ENCODE results near the gene ERBB2. TPM values are rescaled to one million over a fixed set of nuclear protein-coding genes. Genes with fewer than 3 reads are reported as not detected.

The ERBB2 gene
- total RNA-seq, 1 donor from 2014 or later = 7.1 TPM

DNA sequence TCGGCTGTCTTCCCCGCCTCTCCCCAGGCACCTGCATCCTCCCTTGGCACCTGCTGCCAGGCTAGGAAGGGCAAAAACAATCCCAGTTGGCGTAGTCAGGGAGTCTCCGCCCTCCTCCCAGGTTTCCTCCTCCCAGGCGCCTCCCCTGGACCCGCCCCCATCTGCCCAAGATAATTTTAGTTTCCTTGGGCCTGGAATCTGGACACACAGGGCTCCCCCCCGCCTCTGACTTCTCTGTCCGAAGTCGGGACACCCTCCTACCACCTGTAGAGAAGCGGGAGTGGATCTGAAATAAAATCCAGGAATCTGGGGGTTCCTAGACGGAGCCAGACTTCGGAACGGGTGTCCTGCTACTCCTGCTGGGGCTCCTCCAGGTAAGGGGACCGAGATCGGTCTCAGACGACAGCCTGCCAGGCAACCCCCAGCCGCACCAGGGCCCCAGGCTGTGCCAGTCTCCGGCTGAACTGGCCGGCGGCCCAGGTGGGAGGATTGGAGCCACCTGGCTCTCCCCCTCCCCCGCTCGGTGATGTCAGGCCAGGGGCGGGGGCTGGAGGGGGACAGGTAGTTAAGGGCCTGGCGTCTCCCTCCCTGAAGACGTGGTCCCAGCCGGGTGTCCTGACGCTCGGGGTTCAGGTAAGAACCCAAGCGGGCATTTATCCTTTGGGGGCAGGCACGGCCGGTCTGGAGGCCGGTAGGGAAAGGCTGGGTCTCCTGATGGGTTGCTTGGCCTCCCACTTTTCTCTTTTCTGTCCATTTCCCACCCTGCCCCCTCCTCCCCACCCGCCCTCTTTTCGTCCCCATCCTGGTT, 38.1 kb downstream of the ERBB2 start, which contains the start of gene GRB7:
GRB7 (plus strand) TSS at position 179 of the 808 bp plus-strand sequence. CDS start 4,364 bp downstream, outside the sequence.
- no peak for DNase-seq

GRCh38 chr17:39738568-39738901, 38.7 kb downstream of the ERBB2 start:
- ChIA-PET CTCF (no interaction called here), POLR2A (interaction anchor here (0.6 kb wide), 1 partner anchor 211 kb away, joined by 4 read pairs; no protein-coding TSS in a partner anchor)
- intact Hi-C loops (cut with micrococcal nuclease) = loop anchor here (2.0 kb wide), 1 partner anchor 14 kb away; no protein-coding TSS in a partner anchor
- H3K9me3 Mint-ChIP-seq = no peaks in the 10 kb centered on the region
- TF ChIP-seq, protein P1, sequence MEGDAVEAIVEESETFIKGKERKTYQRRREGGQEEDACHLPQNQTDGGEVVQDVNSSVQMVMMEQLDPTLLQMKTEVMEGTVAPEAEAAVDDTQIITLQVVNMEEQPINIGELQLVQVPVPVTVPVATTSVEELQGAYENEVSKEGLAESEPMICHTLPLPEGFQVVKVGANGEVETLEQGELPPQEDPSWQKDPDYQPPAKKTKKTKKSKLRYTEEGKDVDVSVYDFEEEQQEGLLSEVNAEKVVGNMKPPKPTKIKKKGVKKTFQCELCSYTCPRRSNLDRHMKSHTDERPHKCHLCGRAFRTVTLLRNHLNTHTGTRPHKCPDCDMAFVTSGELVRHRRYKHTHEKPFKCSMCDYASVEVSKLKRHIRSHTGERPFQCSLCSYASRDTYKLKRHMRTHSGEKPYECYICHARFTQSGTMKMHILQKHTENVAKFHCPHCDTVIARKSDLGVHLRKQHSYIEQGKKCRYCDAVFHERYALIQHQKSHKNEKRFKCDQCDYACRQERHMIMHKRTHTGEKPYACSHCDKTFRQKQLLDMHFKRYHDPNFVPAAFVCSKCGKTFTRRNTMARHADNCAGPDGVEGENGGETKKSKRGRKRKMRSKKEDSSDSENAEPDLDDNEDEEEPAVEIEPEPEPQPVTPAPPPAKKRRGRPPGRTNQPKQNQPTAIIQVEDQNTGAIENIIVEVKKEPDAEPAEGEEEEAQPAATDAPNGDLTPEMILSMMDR (IDR thresholded peaks at IDR 0.05) = no peak
- no peak overlapping the region for H3K27ac Mint-ChIP-seq
- H3K27me3 Mint-ChIP-seq = peaks cover 25% of the 10 kb centered on the region
- H3K4me1 Mint-ChIP-seq = peaks cover 26% of the 10 kb centered on the region
- DNase-seq (no peak), ATAC-seq (ENCODE audit: low read depth) (peak; percentile 74)
- peak overlapping the region; percentile 81 for H3K4me3 Mint-ChIP-seq
- H3K36me3 Mint-ChIP-seq (ENCODE audit: low read depth) = no peaks in the 10 kb centered on the region

More for the DNA sequence above, 38.1 kb downstream of the ERBB2 start, which contains the start of gene GRB7:
- peak; percentile 32 for ATAC-seq (ENCODE audit: low read depth)
- H3K4me1 Mint-ChIP-seq = peaks cover 26% of the 10 kb centered on the region
- no peaks in the 10 kb centered on the region for H3K9me3 Mint-ChIP-seq
- H3K4me3 Mint-ChIP-seq = peak within 1 kb of the TSS; percentile 81
- CTCF ChIA-PET = no interaction called here
- POLR2A ChIA-PET = interaction anchor here (0.6 kb wide), 1 partner anchor 212 kb away, joined by 4 read pairs; no protein-coding TSS in a partner anchor
- H3K36me3 Mint-ChIP-seq (ENCODE audit: low read depth) = no peaks in the 10 kb centered on the region
- TF ChIP-seq, protein P1 (IDR thresholded peaks at IDR 0.05) = no peak
- intact Hi-C loops (cut with micrococcal nuclease) = loop anchor here (2.0 kb wide), 1 partner anchor 15 kb away; no protein-coding TSS in a partner anchor
- H3K27me3 Mint-ChIP-seq = peaks cover 25% of the 10 kb centered on the region
- H3K27ac Mint-ChIP-seq = no peak within 1 kb of the TSS

- ATAC-seq (ENCODE audit: low read depth) = peak; percentile 12
Observed at GRCh38 chr17:39738983-39739884, 39.4 kb downstream of the ERBB2 start.

DNA sequence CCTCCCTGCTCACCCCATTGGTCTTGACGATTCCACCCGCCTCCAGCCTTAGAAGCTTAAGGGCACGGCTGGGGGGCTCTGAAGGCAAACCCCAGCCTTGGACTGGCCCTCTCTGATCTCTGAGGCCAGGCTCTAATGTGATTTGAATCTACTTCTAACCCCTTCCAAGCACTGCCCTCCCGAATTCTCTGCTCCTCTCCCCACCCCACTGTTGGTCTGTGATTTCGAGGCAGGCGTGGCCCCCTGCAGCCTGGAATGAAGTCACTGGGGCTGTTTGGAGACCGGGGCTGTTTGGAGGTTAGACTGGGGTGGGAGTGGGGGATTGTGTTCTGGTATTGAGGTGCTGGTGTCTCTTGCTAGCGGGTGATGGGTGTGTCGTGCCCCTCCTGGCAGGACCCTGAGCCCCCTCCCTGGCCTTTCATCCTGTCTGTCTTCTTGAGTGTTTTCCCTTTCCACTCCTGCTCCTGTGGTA, 40.1 kb downstream of the ERBB2 start:
- H3K4me3 Mint-ChIP-seq = no peak overlapping the region
- H3K9me3 Mint-ChIP-seq = no peaks in the 10 kb centered on the region
- CTCF ChIA-PET = no interaction called here
- no peak overlapping the region for H3K27ac Mint-ChIP-seq
- intact Hi-C loops (cut with micrococcal nuclease) = loop anchor here (2.0 kb wide), 1 partner anchor 13 kb away; no protein-coding TSS in a partner anchor
- POLR2A ChIA-PET = interaction anchor here (1.2 kb wide), 1 partner anchor 13 kb away, joined by 4 read pairs; no protein-coding TSS in a partner anchor
- peaks cover 25% of the 10 kb centered on the region for H3K27me3 Mint-ChIP-seq
- no peaks in the 10 kb centered on the region for H3K36me3 Mint-ChIP-seq (ENCODE audit: low read depth)
- TF ChIP-seq, protein P1 (IDR thresholded peaks at IDR 0.05) = no peak
- ATAC-seq (ENCODE audit: low read depth) = no peak
- peaks cover 26% of the 10 kb centered on the region for H3K4me1 Mint-ChIP-seq
- no peak for DNase-seq

More at GRCh38 chr17:39738983-39739884, 39.4 kb downstream of the ERBB2 start:
- H3K36me3 Mint-ChIP-seq (ENCODE audit: low read depth) = no peaks in the 10 kb centered on the region
- H3K9me3 Mint-ChIP-seq = no peaks in the 10 kb centered on the region
- TF ChIP-seq, protein P1 (IDR thresholded peaks at IDR 0.05) = no peak
- H3K27me3 Mint-ChIP-seq = peaks cover 25% of the 10 kb centered on the region
- peaks cover 26% of the 10 kb centered on the region for H3K4me1 Mint-ChIP-seq
- H3K4me3 Mint-ChIP-seq = peak overlapping the region; percentile 81
- ChIA-PET CTCF (no interaction called here), POLR2A (interaction anchor here (0.6 to 1.2 kb wide), 3 partner anchors 14 to 210 kb away, joined by 3 to 4 read pairs (median 4); no protein-coding TSS in a partner anchor)
- intact Hi-C loops (cut with micrococcal nuclease) = loop anchor here (2.0 kb wide), 1 partner anchor 14 kb away; no protein-coding TSS in a partner anchor
- DNase-seq = no peak
- no peak overlapping the region for H3K27ac Mint-ChIP-seq
